HepG2 (cell line): ENCODE results near the gene MIF4GD. TPM values are rescaled to one million over a fixed set of nuclear protein-coding genes. Genes with fewer than 3 reads are reported as not detected.

Source experiments
- ASH2L ChIP-seq: fragments of 300-600, 200-600 bp; sonication (generic); IDR thresholded peaks from 2 replicates; pipeline ENCODE4 v1.7.0; 2017; ENCODE audit warnings: low read depth, mild to moderate bottlenecking, moderate library complexity, mixed read lengths, low read length; ENCODE audit not compliant: insufficient read length
- EZH2 ChIP-seq: conservative IDR thresholded peaks from 2 replicates; pipeline ENCODE4 v1.6.1; 2012; ENCODE audit warnings: mild to moderate bottlenecking, low read depth, low read length, moderate library complexity
- HDAC1 ChIP-seq: sonication (generic); formaldehyde crosslinking; IDR thresholded peaks from 2 replicates; pipeline ENCODE4 v1.5.1; 2020; ENCODE audit warnings: mild to moderate bottlenecking, missing genetic modification reagents
- HMGA1 ChIP-seq: sonication (generic); formaldehyde crosslinking; conservative IDR thresholded peaks from 2 replicates; pipeline ENCODE4 v1.4.0; 2020; ENCODE audit warnings: missing genetic modification reagents
- KLF16 ChIP-seq, 2 experiments: sonication (generic) in 1 of 2; formaldehyde crosslinking in 1 of 2; IDR thresholded peaks; 2 replicates each; pipeline versions ENCODE4 v1.6.1 to v1.8.0; 2016 to 2023; ENCODE audit warnings: missing genetic modification reagents in 2 of 2, missing compliant biosample characterization in 1 of 2
- MXI1 ChIP-seq: IDR thresholded peaks from 3 replicates; pipeline ENCODE4 v1.6.1; 2012; ENCODE audit warnings: low read depth, low read length, inconsistent platforms, borderline replicate concordance
- NR2F6 ChIP-seq, 2 experiments: IDR thresholded peaks; 2 replicates each; pipeline ENCODE4 v1.6.1; 2016; ENCODE audit warnings: antibody characterized with exemption in 1 of 2, mild to moderate bottlenecking in 1 of 2
- REL ChIP-seq: sonication (generic); formaldehyde crosslinking; conservative IDR thresholded peaks from 2 replicates; pipeline ENCODE4 v1.8.0; 2022; ENCODE audit warnings: mild to moderate bottlenecking, missing genetic modification reagents, moderate library complexity
- SMYD3 ChIP-seq: sonication (generic); formaldehyde crosslinking; IDR thresholded peaks from 2 replicates; pipeline ENCODE4 v1.8.1; 2023; ENCODE audit warnings: mild to moderate bottlenecking, missing genetic modification reagents
- TARDBP ChIP-seq: sonication (generic); formaldehyde crosslinking; IDR thresholded peaks from 2 replicates; pipeline ENCODE4 v1.8.0; 2022; ENCODE audit warnings: mild to moderate bottlenecking, missing genetic modification reagents
- TCF7L2 ChIP-seq: IDR thresholded peaks from 2 replicates; pipeline ENCODE4 v1.6.1; 2011; ENCODE audit warnings: mild to moderate bottlenecking, low read depth, low read length, moderate library complexity
- ZNF138 ChIP-seq: sonication (generic); formaldehyde crosslinking; IDR thresholded peaks from 2 replicates; pipeline ENCODE4 v1.5.0; 2020; ENCODE audit warnings: mild to moderate bottlenecking, low read depth, missing genetic modification reagents
- ZNF224 ChIP-seq: sonication (generic); formaldehyde crosslinking; IDR thresholded peaks from 2 replicates; pipeline ENCODE4 v1.5.0; 2020; ENCODE audit warnings: mild to moderate bottlenecking, missing genetic modification reagents
- ZNF549 ChIP-seq: sonication (generic); formaldehyde crosslinking; IDR thresholded peaks from 2 replicates; pipeline ENCODE4 v1.5.0; 2020; ENCODE audit warnings: missing genetic modification reagents
- ZNF589 ChIP-seq: sonication (generic); formaldehyde crosslinking; conservative IDR thresholded peaks from 2 replicates; pipeline ENCODE4 v1.8.0; 2022; ENCODE audit warnings: mild to moderate bottlenecking, moderate library complexity, missing genetic modification reagents
- ZNF713 ChIP-seq: sonication (generic); formaldehyde crosslinking; IDR thresholded peaks from 2 replicates; pipeline ENCODE4 v1.4.0; 2020; ENCODE audit warnings: mild to moderate bottlenecking, missing genetic modification reagents
- ZNF746 ChIP-seq: sonication (generic); formaldehyde crosslinking; IDR thresholded peaks from 2 replicates; pipeline ENCODE4 v1.8.0; 2022; ENCODE audit warnings: mild to moderate bottlenecking, missing genetic modification reagents
- polyA plus RNA-seq, 8 experiments: library from polyadenylated mRNA; depleted of rRNA in 3 of 8; stranded (reverse) in 7 of 8; unstranded in 1 of 8; fragments of >200 nt; fragmentation: Illumina TruSeq in 4 of 8; extraction: Trizol in 4 of 8; gene quantifications; 2 replicates each; pipeline versions ENCODE4 v1.2.1 to v1.2.3, GENCODE V29; 2011 to 2016; ENCODE audit warnings: low read depth in 4 of 8, missing spikeins in 1 of 8, mixed read lengths in 1 of 8; ENCODE audit not compliant: insufficient read depth in 1 of 8
- total RNA-seq, 5 experiments: library from RNA; depleted of rRNA; stranded (reverse); fragments of >200 nt; fragmentation: Illumina TruSeq; extraction: Trizol; gene quantifications; 2 replicates each; pipeline ENCODE4 v1.2.3, GENCODE V29; 2016; ENCODE audit warnings: low read depth in 1 of 5
- TF ChIP-seq, protein P1 (sequence below): sonication (generic); formaldehyde crosslinking; IDR thresholded peaks from 2 replicates; pipeline ENCODE4 v1.8.1; 2023; ENCODE audit warnings: mild to moderate bottlenecking, missing genetic modification reagents, borderline replicate concordance
- TF ChIP-seq, protein P2 (sequence below): sonication (generic); formaldehyde crosslinking; IDR thresholded peaks from 2 replicates; pipeline ENCODE4 v1.4.0; 2020; ENCODE audit warnings: missing genetic modification reagents, borderline replicate concordance
- TF ChIP-seq, protein P3 (sequence below): sonication (generic); formaldehyde crosslinking; IDR thresholded peaks from 2 replicates; pipeline ENCODE4 v1.5.1; 2020; ENCODE audit warnings: missing genetic modification reagents, mild to moderate bottlenecking, borderline replicate concordance
- TF ChIP-seq, protein P4 (sequence below): sonication (generic); formaldehyde crosslinking; IDR thresholded peaks from 2 replicates; pipeline ENCODE4 v1.4.0; 2020; ENCODE audit warnings: missing genetic modification reagents, mild to moderate bottlenecking, borderline replicate concordance
- TF ChIP-seq, protein P5 (sequence below): sonication (generic); formaldehyde crosslinking; IDR thresholded peaks from 2 replicates; pipeline ENCODE4 v1.8.1; 2023; ENCODE audit warnings: mild to moderate bottlenecking, inconsistent platforms, moderate library complexity, missing genetic modification reagents, borderline replicate concordance

MIF4GD gene
- total and polyA plus RNA-seq, 2 of the 13 experiments (the other 11 are each of a cell fraction or from before 2014, with no cell fraction given), result 14.0 to 28.0 TPM

DNA sequence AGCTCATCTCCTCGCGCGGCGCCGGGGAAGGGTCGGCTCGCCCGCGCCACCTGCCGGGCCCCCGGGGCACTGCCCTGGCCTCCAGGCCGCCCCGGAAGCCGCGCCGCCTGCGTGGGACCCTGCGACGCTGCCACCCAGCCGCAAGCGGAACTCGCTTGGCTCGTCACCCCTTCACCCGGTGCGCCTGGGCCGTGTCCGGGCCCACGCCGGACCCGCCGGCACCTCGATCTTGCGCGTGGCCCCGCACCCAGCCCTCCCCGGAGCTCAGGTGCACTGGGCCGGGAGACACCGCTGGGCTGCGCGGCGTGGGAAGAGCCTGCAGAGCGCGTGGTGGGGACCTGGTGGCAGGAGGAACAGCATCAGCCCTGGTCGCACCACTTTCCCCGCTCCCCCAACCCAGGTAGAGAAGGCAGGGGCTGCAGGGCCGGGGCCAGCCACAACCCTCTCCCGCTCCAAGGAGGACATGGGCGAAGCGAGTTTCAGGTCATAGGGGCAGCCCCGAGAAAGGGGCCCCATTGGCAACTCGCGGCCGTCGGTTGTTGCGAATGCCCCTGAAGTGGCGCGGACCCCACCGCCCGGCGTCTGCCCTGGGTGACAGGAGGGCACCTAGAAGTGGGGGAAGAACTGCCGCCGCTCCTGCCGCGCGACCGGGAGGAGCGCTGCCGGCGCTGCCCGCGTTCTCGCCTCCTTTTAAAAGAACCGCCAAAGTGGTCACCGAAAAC lies 363 bp upstream of the MIF4GD start (continued):
- TF ChIP-seq, protein P1, sequence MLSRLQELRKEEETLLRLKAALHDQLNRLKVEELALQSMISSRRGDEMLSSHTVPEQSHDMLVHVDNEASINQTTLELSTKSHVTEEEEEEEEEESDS (CRISPR knock-in tag), result peak; percentile 33; the same call in 1 of the 2 replicates
- no peak for TF ChIP-seq TCF7L2
- no peak for TF ChIP-seq ZNF713 (CRISPR knock-in tag)
- no peak for TF ChIP-seq HMGA1 (CRISPR knock-in tag)
- TF ChIP-seq, protein P2, sequence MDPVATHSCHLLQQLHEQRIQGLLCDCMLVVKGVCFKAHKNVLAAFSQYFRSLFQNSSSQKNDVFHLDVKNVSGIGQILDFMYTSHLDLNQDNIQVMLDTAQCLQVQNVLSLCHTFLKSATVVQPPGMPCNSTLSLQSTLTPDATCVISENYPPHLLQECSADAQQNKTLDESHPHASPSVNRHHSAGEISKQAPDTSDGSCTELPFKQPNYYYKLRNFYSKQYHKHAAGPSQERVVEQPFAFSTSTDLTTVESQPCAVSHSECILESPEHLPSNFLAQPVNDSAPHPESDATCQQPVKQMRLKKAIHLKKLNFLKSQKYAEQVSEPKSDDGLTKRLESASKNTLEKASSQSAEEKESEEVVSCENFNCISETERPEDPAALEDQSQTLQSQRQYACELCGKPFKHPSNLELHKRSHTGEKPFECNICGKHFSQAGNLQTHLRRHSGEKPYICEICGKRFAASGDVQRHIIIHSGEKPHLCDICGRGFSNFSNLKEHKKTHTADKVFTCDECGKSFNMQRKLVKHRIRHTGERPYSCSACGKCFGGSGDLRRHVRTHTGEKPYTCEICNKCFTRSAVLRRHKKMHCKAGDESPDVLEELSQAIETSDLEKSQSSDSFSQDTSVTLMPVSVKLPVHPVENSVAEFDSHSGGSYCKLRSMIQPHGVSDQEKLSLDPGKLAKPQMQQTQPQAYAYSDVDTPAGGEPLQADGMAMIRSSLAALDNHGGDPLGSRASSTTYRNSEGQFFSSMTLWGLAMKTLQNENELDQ (CRISPR knock-in tag), result no peak
- TF ChIP-seq NR2F6 (IDR thresholded peaks at IDR 0.05), result no peak
- no peak for TF ChIP-seq NR2F6 (CRISPR knock-in tag; IDR thresholded peaks at IDR 0.05)
- TF ChIP-seq TARDBP (CRISPR knock-in tag), result peak; percentile 31; the same call in 1 of the 2 replicates
- TF ChIP-seq REL, result peak; percentile 84; the same call in 1 of the 2 replicates
- TF ChIP-seq ZNF589 (CRISPR knock-in tag), result peak; percentile 81; the same call in 1 of the 2 replicates
- TF ChIP-seq ZNF549 (CRISPR knock-in tag), result no peak
- TF ChIP-seq ZNF746 (CRISPR knock-in tag), result no peak
- TF ChIP-seq, protein P3, sequence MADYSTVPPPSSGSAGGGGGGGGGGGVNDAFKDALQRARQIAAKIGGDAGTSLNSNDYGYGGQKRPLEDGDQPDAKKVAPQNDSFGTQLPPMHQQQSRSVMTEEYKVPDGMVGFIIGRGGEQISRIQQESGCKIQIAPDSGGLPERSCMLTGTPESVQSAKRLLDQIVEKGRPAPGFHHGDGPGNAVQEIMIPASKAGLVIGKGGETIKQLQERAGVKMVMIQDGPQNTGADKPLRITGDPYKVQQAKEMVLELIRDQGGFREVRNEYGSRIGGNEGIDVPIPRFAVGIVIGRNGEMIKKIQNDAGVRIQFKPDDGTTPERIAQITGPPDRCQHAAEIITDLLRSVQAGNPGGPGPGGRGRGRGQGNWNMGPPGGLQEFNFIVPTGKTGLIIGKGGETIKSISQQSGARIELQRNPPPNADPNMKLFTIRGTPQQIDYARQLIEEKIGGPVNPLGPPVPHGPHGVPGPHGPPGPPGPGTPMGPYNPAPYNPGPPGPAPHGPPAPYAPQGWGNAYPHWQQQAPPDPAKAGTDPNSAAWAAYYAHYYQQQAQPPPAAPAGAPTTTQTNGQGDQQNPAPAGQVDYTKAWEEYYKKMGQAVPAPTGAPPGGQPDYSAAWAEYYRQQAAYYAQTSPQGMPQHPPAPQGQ (CRISPR knock-in tag), result 0 out of 2 replicates have a peak, but pooled peaks have one; percentile 69
- TF ChIP-seq, protein P4, sequence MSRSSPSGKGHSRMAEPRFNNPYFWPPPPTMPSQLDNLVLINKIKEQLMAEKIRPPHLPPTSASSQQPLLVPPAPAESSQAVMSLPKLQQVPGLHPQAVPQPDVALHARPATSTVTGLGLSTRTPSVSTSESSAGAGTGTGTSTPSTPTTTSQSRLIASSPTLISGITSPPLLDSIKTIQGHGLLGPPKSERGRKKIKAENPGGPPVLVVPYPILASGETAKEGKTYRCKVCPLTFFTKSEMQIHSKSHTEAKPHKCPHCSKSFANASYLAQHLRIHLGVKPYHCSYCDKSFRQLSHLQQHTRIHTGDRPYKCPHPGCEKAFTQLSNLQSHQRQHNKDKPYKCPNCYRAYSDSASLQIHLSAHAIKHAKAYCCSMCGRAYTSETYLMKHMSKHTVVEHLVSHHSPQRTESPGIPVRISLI (CRISPR knock-in tag), result peak; percentile 46; the same call in 1 of the 2 replicates
- TF ChIP-seq ZNF138 (CRISPR knock-in tag), result no peak; the same call in none of the 2 replicates
- peak; percentile 87; the same call in 2 of the 3 replicates for TF ChIP-seq MXI1
- no peak for TF ChIP-seq EZH2
- TF ChIP-seq SMYD3 (CRISPR knock-in tag), result no peak
- peak; percentile 60 for TF ChIP-seq ASH2L
- TF ChIP-seq HDAC1, result peak; percentile 73
- no peak for TF ChIP-seq KLF16 (CRISPR knock-in tag; IDR thresholded peaks at IDR 0.05)
- TF ChIP-seq, protein P5, sequence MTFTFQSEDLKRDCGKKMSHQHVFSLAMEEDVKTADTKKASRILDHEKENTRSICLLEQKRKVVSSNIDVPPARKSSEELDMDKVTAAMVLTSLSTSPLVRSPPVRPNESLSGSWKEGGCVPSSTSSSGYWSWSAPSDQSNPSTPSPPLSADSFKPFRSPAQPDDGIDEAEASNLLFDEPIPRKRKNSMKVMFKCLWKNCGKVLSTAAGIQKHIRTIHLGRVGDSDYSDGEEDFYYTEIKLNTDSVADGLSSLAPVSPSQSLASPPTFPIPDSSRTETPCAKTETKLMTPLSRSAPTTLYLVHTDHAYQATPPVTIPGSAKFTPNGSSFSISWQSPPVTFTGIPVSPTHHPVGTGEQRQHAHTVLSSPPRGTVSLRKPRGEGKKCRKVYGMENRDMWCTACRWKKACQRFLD, result no peak
- no peak for TF ChIP-seq ZNF224 (CRISPR knock-in tag)
